HG02840 (cell line): Measurements from ENCODE around the gene TYW1.
"Not testable (repeated sequence)": the region's sequence is repeated elsewhere in the genome, so short reads cannot be mapped to it uniquely, and the experiment has no call there.

Experiments
- ATAC-seq: cut with Tn5 transposase; IDR thresholded peaks from one replicate; pipeline ENCODE4 v1.9.1; 2021; ENCODE audit warnings: mild to moderate bottlenecking, moderate library complexity, moderate number of reproducible peaks; ENCODE audit not compliant: unreplicated experiment, low FRiP score

TYW1 gene, protein sequence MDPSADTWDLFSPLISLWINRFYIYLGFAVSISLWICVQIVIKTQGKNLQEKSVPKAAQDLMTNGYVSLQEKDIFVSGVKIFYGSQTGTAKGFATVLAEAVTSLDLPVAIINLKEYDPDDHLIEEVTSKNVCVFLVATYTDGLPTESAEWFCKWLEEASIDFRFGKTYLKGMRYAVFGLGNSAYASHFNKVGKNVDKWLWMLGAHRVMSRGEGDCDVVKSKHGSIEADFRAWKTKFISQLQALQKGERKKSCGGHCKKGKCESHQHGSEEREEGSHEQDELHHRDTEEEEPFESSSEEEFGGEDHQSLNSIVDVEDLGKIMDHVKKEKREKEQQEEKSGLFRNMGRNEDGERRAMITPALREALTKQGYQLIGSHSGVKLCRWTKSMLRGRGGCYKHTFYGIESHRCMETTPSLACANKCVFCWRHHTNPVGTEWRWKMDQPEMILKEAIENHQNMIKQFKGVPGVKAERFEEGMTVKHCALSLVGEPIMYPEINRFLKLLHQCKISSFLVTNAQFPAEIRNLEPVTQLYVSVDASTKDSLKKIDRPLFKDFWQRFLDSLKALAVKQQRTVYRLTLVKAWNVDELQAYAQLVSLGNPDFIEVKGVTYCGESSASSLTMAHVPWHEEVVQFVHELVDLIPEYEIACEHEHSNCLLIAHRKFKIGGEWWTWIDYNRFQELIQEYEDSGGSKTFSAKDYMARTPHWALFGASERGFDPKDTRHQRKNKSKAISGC

DNA sequence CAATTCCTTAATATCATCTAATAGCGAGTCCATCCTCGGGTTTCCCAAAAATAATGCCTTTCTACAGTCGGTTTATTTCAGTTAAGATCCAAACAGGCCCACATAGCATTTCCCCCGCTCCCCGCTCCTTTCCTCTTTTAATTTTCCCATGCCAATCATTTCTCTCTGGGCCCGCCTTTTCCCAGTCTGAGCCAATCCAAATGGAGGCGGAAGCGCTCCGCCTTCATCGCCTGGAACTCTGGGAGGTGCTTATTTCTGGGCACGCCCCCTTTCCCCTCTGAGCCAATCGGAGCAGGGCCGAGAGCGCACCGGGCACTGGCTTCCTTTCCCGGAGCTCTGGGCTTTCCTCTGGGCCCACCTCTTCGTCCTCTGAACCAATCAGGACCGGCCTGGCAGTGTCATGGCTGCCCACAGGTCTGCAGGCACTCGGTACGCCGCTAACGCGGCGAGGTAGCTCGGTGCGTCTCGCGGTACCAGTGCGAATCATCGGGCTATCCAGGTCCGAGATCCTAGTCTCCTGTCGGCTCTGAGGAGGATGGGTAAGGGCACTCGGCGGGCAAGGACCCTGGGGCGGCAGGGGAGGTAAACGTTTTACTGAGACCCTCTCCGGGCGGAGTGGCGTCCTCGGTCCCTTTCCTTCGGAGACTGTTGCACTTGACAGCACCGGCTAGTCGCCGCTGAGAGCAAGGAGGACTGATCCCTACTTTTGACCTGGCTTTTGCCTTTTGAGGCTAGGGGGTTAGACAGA lies at the start of gene TYW1:
TSS of gene TYW1 (plus strand) at position 390 of the 748 bp plus-strand sequence. CDS start at position 536, 146 bp downstream.
- ATAC-seq: peak; percentile 85

DNA sequence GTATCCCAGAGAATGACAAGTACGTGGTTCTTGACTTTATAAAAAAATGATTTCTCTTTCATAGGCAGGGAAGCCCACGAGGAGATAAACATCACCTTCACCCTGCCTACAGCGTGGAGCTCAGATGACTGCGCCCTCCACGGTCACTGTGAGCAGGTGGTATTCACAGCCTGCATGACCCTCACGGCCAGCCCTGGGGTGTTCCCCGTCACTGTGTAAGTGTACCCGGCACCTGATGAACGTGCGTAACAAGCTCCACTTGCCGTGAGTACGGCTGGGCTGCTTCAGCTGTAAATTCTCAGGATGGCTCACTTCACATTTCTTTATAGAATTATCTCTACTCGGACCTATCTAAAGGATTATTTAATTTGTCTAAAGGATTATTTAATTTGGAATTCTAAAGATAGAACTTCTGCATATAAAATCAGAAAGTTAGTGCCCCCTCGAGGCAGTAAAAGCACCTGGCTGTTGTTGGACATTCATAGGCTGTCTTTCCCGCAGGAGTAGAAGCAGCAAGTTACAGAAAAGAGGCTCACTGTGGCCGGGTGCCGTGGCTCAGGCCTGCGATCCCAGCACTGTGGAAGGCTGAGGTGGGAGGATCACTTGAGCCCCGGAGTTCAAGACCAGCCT lies 48.0 kb upstream of the TYW1 start:
- no peak for ATAC-seq

DNA sequence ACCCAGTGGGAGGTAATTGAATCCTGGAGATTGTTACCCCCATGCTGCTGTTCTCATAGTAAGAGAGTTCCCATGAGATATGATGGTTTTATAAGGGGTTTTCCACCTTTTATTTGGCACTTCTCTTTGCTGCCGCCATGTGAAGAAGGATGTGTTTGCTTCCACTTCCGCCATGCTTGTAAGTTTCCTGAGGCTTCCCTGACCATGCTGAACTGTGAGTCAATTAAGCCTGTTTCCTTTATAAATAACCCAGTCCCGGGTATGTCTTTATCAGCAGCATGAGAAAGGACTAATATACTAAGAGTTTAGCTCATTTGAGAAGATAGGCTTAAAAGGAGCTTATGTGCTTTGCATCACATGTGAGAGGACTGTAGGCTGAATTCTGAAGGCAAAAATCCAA lies 46.3 kb upstream of the TYW1 start:
- no peak for ATAC-seq

DNA sequence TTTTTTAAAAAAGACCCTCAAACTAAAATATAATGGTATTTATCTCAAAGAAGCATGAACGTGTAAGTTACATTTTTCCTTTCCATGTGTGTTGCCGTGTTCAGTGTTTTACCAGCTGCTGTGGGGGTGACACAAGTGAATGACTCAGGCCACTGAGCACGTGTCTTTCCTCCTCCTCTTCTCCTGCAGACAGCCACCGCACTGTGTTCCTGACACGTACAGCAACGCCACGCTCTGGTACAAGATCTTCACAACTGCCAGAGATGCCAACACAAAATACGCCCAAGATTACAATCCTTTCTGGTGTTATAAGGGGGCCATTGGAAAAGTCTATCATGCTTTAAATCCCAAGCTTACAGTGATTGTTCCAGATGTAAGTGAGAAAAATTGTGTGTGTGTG lies 45.9 kb upstream of the TYW1 start:
- no peak for ATAC-seq

DNA sequence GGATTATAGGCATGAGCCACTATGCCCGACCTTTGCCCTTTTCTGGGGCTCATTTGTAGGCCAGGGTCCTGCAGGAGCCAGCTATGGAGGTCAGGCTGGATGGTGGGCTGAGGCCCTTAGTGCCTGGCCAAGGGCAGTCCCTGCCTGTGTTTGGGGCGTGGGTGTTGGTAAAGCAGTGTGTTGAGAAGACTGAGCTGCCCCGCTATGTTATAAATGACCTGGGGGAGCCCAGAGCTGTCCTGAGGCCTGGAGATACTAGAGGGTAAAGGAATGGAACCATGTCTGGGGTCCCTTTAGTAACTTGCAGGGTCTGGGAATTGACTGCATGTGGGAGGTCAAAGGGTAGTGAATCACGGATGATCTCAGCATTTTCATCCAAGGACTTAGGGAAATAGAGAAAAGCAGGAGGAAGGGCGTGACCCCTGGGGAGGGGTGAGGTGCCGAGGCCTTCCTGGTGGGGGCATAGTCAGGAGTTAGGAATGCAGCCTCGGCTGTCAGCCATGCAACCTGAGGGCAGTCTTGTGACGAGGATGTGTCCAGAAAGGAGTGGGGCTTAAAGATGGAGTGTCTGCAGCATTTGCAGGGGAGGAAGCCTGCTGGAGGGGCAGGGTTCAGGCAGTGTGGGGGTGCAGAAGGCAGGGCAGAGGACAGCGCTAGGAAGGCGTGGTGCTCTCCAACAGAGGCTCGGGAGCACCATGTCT lies 44.1 kb upstream of the TYW1 start:
- no peak for ATAC-seq

DNA sequence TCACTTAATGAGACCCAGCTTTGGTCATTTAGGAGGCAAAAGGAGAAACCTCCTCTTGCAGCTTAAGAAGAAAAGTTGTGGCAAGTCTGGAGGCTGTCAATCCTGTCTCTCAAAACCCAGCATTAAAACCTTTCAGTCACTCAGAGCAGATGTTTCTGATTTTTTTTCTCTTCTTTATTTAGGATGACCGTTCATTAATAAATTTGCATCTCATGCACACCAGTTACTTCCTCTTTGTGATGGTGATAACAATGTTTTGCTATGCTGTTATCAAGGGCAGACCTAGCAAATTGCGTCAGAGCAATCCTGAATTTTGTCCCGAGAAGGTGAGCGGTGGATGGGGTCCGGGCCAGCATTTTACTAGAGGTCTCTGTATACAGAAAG lies 43.6 kb upstream of the TYW1 start:
- no peak for ATAC-seq

DNA sequence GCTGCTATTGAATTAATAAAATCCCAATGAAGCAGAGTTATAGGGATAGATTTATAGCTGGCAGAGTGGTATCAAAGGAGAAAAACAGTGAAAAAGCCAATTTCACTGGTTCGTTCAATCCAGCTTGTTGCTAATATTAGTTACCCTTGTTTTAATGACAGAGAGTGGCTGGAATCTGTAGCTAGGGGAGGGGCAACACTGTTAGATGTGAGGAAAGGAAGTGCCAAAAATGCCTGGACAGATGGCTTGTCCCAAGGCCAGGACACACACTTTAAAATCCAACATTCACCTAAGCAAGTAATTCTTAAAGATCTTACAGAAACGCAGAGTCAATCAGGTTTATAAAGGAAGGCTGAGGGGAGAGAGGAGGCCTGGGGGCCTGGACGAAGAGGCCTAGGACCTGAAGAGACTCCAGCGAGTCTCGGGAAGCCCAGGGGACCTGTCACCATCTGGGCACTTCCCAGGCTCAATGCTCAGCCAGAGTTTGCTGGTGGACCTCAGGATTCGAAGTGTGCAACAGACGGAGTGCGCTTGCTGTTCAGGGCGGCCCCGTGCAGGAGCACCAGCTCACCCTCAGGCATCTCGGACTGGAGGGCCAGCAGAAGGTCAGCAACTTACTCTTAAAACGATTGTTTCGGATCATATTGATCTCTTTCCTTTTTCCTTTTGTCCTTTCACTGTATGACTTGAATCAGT lies 38.9 kb upstream of the TYW1 start:
- no peak for ATAC-seq

DNA sequence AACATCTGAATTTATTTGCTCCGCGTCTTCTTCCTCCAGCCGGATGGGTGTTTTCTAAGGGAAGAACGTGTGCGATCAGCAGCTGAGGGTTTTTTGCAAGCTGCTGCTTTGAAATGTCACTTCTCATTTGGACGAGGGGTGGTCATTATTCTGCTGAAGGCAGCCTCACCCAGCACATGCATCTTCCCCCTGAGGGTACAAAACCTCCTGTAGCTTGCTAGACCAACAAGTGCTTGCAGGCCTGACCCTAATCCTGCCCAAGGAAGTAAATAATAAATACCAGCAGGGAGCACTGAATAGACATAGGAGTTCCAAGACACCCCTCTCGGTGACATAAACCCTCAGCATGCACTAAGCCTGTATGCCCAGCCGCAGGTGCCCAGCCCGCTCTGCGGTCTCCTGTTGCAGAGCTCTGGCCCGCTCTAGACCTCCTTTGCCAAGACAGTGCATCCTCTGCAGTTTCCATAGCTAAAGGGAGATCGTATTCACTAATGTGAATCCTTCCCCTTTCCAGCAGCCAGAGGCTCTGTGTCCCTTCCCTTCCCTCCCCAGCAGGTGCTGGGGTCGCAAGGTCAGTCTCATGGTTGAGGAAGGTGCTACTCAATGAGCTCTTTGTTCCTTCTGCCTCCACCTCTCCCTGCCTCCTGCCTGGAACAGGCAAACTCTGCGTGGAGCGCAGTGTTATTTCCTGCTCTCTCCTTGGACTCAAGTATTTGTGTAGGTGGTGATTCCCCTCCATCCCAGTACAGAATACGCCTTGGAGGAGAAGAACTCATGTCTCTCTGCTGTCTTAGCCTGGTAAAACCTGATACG lies 37.9 kb upstream of the TYW1 start:
- no peak for ATAC-seq

DNA sequence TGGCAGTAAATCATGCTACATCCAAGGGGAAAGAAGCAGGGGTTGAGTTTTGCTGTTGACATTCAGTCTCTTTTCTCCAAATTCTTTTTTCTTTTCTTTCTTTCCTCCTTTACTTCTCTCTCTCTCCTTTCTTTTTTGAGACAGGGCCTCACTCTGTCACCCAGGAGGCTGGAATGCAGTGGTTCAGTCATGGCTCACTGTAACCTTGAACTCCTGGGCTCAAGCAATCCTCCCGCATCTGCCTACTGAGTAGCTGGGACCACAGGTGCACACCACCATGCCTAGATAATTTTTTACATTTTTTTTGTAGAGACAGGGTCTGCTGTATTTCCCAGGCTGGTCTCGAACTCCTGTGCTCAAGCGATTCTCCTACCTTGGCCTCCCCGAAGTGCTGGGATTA lies 36.4 kb upstream of the TYW1 start:
- no peak for ATAC-seq

DNA sequence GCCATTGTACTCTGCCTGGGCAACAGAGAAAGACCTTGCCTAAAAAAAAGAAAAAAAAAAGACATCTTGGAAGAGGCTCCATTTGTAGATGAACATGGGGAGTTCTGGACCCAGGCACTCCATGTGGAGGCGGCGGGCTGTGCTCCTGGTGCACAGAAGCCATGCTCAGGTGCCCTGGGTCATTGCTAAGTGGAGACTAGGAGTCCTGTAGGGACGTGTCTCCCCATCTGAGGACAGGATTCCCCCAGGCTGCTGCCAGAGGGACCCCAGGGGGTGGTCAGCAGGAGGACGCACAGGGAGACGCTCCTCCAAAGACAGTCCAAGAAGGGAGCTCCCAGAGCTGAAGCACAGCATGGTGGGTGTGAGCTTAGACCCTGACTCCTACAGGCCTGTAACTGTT lies 35.5 kb upstream of the TYW1 start:
- no peak for ATAC-seq

DNA sequence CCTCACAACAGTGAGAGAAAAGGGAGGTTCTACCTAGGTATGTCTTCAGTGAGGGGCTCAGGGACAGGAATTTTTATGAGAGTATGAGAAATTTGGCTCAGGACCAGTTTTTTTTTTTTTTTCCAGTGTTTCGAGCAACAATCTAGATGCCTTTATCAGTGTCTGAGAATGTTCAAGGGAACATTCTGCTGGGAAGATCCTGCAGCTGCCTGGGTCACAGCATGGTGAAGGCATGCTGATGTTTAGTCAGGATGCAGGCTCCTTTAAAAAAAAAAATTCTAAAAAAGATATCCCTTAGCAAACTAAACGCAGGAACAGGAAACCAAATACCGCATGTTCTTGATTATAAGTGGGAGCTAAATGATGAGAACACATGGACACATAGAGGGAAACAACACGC lies 32.2 kb upstream of the TYW1 start:
- no peak for ATAC-seq

DNA sequence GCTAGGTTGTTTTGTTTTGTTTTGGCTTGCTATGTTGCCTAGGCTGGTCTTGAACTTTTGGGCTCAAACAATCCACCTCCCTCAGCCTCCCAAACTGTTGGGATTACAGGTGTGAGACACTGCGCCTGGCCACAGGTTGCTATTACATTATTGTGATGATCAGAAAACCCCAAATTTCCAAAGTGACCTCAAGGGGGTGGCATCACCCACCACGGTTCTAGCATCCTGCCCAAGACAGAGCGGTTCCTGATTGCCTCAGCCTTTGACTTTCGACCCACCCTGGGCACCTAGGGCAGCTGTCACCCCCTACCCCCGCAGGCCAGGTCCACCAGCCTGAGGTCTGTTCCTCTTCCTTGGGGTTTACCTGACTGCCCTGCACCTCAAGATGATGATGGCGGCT lies 29.6 kb upstream of the TYW1 start:
- ATAC-seq: no peak

DNA sequence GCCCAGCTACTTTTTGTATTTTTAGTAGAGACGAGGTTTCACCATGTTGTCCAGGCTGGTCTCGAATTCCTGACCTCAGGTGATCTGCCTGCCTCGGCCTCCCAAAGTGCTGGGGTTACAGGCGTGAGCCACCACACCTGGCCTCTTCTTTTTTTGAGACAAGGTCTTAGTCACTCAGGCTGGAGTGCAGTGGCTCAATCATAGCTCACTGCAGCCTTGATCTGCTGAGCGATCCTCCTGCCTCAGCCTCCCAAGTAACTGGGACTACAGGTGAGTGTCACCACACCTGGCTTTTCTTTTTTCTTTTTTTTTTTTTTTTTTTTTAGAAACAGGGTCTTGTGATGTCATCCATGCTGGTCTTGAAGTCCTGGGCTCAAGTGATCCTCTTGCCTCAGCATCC lies 27.6 kb upstream of the TYW1 start:
- ATAC-seq: not testable (repeated sequence)

DNA sequence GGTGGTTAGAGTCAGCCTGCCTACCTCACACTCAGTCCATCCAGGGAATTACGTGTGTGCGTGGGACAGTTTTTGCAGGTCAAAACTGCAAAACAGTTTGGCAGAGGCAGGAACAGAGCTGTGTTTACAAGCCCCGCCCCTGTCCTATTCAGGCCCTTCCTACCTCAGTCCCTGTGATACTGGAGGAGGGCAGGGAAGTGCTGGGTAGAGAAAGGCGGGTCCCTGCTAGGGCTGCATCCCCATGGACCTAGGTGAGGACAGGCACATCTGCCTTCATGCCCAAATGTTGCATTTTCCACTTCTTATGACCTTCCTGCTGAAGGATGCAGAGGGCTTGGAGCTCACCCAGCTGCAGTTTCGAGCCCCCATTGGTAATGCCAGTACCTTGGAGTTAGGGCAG lies 26.3 kb upstream of the TYW1 start:
- ATAC-seq: no peak

DNA sequence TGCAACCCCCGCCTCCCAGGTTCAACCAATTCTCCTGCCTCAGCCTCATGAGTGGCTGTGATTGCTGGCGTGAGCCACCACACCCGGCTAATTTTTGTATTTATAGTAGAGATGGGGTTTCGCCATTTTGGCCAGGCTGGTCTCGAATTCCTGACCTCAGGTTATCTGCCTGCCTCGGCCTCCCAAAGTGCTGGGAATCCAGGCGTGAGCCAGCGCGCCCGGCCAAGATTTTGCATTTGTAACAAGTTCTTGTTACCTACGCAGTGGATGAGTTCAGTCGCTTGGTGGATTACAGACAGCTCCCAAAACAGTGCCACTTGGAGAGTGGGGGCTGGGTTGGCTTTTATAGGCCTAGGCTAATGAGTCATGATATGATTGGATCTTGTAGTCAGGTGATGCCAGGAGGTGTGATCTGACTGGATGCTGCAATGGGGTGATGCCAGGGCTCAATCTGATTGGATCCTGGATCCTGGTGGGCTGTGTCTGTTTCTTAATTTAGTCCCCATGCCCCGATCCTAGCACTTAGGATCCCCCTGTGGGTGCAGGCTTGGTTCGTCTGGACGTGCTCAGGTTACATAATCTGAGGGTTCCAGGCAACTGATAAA lies 21.5 kb upstream of the TYW1 start:
- ATAC-seq: no peak

DNA sequence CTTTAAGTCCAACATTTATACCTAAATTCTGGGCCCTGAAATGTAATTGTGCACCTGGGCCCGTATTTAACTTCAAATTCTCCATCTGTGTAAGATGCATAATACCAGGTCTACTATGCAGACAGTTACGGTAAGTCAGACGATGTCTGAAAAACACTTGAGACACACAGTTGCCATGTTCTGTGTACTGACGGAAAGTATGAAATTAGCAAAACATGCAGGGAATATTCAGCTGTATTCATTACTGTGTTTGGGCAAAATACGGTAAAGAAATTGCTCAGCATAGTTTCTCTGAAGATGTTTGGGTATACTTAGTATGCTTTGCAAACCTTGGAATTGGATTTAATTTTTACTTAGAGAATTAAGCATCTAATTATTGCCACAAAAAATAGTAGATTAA lies 18.3 kb upstream of the TYW1 start:
- not testable (repeated sequence) for ATAC-seq

DNA sequence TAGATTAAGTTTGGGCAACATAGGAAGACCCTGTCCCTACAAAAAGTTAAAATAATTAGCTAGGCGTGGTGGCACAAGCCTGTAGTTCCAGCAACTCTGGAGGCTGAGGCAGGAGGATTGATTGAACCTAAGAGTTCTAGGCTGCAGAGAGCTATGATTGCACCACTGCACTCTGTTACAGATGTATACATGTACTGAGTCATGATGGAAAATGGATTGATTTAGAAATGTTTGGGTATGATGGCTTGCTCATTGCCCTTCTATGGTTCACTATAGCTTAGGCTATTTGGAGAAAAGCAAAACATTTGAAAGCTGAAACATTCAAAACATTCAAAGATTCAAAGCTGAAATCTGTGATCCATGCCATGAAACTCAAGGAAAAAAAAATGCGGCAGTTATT lies 17.6 kb upstream of the TYW1 start:
- ATAC-seq: not testable (repeated sequence)

DNA sequence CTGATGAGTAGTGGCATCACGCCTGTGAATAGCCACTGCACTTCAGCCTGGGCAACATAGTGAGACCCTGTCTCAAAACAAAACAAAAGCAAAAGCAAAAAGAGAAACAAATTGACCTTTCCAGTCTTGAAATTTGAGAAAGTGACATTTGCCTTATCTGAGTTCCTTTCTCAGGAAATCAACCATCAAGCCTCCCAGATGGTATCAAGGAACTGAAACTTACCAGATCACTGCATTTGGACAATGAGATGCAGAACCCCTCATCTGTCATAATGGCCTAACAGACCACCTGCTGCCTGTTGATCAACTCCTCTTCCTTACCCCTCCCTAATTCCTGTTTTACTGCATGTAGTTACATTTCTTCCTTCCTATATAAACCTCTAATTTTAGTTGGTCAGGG lies 16.3 kb upstream of the TYW1 start:
- ATAC-seq: not testable (repeated sequence)
